ENCODE measurements around the gene CDH13. TPM values are rescaled to one million over a fixed set of nuclear protein-coding genes. Genes with fewer than 3 reads are reported as not detected.

The CDH13 gene
- total RNA-seq, 1 experiment from 2014 or later: not detected

GRCh38 chr16:83400234-83400633 is 773.5 kb downstream of the CDH13 start:
- DNase-seq (ENCODE audit: low read depth, low spot score): peak; percentile 18
- in situ Hi-C loops (cut with HindIII; ENCODE audit: low pct_unique_long_range_greater_than_20kb, low sequenced_read_pairs): no loop called here

DNA sequence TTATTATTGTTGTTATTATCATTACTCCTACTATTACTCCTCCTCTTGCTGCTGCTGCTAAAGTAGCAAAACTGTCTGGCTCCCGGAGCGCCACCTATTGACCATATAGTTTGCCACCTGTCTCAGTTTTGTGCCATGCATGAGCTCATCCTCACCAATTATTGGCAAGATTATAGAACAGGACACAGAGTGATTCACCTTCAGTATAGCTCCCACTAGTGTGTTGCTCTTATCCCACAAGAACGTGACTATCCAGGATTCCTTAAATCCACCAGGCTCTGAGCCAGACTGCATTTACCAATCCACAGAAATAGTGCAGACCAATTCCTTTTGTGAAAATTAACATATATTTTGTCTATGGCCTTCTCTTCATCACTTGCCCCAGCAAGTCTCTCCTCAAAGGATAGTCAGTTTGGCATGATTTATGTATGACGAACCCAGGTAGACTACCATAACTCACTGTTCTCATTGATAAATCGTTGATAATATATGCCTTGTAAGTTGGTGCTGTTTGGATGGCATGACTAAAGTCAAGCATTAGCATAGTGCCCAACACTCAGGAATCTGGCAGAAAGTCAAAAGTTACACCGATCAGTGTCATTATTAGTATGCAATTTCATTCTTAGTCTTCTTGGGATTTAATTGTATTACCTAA is 775.5 kb downstream of the CDH13 start:
- in situ Hi-C loops (cut with HindIII; ENCODE audit: low pct_unique_long_range_greater_than_20kb, low sequenced_read_pairs): no loop called here
- peak; percentile 2 for DNase-seq (ENCODE audit: low read depth, low spot score)

GRCh38 chr16:83402967-83403366 is 776.2 kb downstream of the CDH13 start:
- in situ Hi-C loops (cut with HindIII; ENCODE audit: low pct_unique_long_range_greater_than_20kb, low sequenced_read_pairs): no loop called here
- DNase-seq (ENCODE audit: low read depth, low spot score): no peak

DNA sequence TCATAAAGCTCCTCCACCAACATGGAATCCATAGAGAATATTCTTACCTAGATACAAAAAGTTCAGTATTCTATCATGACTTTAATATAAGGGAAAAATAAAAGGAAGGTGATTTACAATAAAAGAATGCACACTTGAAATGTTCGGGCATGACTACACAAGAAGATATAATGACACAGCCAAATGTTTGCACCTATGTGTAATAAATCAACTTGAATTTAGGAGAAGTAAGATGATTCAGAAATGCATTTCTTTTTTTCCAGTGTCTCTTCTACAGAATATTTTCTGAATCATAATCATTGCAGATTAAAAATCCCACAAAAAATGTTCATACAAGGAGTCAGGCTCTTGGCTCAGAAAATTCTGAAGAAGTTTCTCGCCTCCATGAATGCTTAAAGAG is 777.0 kb downstream of the CDH13 start:
- no peak for DNase-seq (ENCODE audit: low read depth, low spot score)
- in situ Hi-C loops (cut with HindIII; ENCODE audit: low pct_unique_long_range_greater_than_20kb, low sequenced_read_pairs): no loop called here

- in situ Hi-C loops (cut with HindIII; ENCODE audit: low pct_unique_long_range_greater_than_20kb, low sequenced_read_pairs): no loop called here
- no peak for DNase-seq (ENCODE audit: low read depth, low spot score)
These were observed 777.5 kb downstream of the CDH13 start for GRCh38 chr16:83404261-83404660.

DNA sequence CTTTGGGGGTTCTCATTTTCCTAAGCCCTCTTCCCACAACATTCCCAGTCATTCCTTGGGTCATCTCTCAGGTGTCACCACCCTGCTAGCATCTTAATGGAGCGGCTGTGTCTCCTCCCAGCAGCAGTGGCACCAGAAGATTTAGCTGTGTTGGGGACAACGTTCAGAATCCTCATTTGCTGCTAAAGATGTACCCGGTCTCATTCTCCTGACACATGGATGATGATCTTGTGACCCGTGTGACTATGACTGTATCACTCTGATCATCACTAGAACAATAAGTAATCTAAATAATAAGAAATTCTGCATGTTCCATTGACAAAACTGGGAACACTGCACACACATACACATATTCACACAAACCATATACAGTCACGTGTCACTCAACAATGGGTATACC is 781.2 kb downstream of the CDH13 start:
- in situ Hi-C loops (cut with HindIII; ENCODE audit: low pct_unique_long_range_greater_than_20kb, low sequenced_read_pairs): no loop called here
- DNase-seq (ENCODE audit: low read depth, low spot score): no peak

- in situ Hi-C loops (cut with HindIII; ENCODE audit: low pct_unique_long_range_greater_than_20kb, low sequenced_read_pairs): no loop called here
- DNase-seq (ENCODE audit: low read depth, low spot score): no peak
These were observed 782.6 kb downstream of the CDH13 start for GRCh38 chr16:83409347-83409746.

DNA sequence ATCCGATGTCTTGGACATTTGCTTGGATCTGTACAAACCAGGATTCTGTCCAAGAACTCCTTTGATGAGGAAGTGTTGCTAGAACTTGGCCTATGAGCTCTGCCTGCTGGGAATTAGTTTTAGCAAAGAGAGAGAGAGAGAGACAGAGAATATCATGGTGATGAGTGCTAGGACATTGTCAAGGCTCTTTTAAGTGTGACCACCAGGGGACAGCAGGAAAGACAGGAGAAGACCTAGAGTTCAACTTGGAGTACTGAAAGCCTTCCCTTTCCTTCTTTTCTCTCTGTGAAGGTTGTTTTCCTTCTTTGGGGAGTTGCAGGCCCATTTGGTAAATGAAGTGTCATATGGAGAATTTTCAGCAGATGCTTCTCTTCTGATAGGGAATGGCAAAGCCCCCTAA is 791.8 kb downstream of the CDH13 start:
- in situ Hi-C loops (cut with HindIII; ENCODE audit: low pct_unique_long_range_greater_than_20kb, low sequenced_read_pairs): no loop called here
- DNase-seq (ENCODE audit: low read depth, low spot score): no peak

- in situ Hi-C loops (cut with HindIII; ENCODE audit: low pct_unique_long_range_greater_than_20kb, low sequenced_read_pairs): no loop called here
- DNase-seq (ENCODE audit: low read depth, low spot score): peak; percentile 14
These were observed 793.5 kb downstream of the CDH13 start for GRCh38 chr16:83420206-83420760.

- DNase-seq (ENCODE audit: low read depth, low spot score): no peak
- in situ Hi-C loops (cut with HindIII; ENCODE audit: low pct_unique_long_range_greater_than_20kb, low sequenced_read_pairs): no loop called here
These were observed 806.4 kb downstream of the CDH13 start for GRCh38 chr16:83433201-83433600.

- DNase-seq (ENCODE audit: low read depth, low spot score): no peak
- in situ Hi-C loops (cut with HindIII; ENCODE audit: low pct_unique_long_range_greater_than_20kb, low sequenced_read_pairs): no loop called here
These were observed 810.3 kb downstream of the CDH13 start for GRCh38 chr16:83437036-83437435.

GRCh38 chr16:83438326-83438725 is 811.6 kb downstream of the CDH13 start:
- in situ Hi-C loops (cut with HindIII; ENCODE audit: low pct_unique_long_range_greater_than_20kb, low sequenced_read_pairs): no loop called here

GRCh38 chr16:83439412-83439811 is 812.6 kb downstream of the CDH13 start:
- no peak for DNase-seq (ENCODE audit: low read depth, low spot score)
- in situ Hi-C loops (cut with HindIII; ENCODE audit: low pct_unique_long_range_greater_than_20kb, low sequenced_read_pairs): no loop called here

More at GRCh38 chr16:83438326-83438725, 811.6 kb downstream of the CDH13 start:
- DNase-seq (ENCODE audit: low read depth, low spot score): no peak

- DNase-seq (ENCODE audit: low read depth, low spot score): no peak
- in situ Hi-C loops (cut with HindIII; ENCODE audit: low pct_unique_long_range_greater_than_20kb, low sequenced_read_pairs): no loop called here
These were observed 814.7 kb downstream of the CDH13 start for GRCh38 chr16:83441517-83441916.

- in situ Hi-C loops (cut with HindIII; ENCODE audit: low pct_unique_long_range_greater_than_20kb, low sequenced_read_pairs): no loop called here
- DNase-seq (ENCODE audit: low read depth, low spot score): no peak
These were observed 817.2 kb downstream of the CDH13 start for GRCh38 chr16:83443972-83444371.

DNA sequence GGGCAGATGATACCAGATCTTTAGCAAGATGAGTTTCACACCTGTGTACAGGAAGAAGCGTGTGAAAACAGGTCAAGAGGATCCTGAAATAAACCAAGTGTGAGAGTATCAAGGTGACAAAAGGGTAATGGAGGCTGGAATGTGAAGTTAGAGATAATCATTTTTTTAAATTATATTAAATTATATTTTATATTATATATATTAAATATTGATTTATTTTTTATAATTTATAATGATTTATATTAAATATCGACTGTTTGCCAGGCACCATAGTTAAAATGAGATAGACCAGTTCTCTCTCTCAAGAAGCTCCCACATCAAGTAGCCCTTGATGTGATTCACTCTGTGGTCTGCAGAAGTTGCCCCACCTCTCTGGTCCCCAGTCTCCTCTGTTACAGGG is 820.8 kb downstream of the CDH13 start:
- DNase-seq (ENCODE audit: low read depth, low spot score): no peak
- in situ Hi-C loops (cut with HindIII; ENCODE audit: low pct_unique_long_range_greater_than_20kb, low sequenced_read_pairs): no loop called here

DNA sequence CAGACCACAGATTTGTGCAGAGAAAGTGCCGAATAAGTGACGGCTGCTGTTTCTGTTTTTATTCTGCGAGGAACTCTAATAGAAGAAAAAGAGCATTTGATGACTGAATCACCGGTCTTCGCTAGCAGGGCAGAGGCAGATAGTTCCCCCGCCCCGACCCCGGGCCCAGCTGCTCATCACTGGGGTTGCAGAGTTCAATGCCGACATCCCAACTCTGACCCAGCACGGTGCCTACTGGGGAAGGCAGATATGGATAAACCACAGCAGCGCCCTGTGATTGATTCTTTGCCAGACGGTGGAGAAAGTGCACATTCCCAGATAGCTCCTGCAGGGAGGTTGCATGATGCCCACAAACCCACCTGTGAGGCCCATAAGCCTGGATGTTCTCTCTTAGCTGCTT is 823.1 kb downstream of the CDH13 start:
- in situ Hi-C loops (cut with HindIII; ENCODE audit: low pct_unique_long_range_greater_than_20kb, low sequenced_read_pairs): no loop called here
- no peak for DNase-seq (ENCODE audit: low read depth, low spot score)

- in situ Hi-C loops (cut with HindIII; ENCODE audit: low pct_unique_long_range_greater_than_20kb, low sequenced_read_pairs): no loop called here
- no peak for DNase-seq (ENCODE audit: low read depth, low spot score)
These were observed 827.2 kb downstream of the CDH13 start for GRCh38 chr16:83453977-83454376.

GRCh38 chr16:83455716-83456115 is 828.9 kb downstream of the CDH13 start:
- in situ Hi-C loops (cut with HindIII; ENCODE audit: low pct_unique_long_range_greater_than_20kb, low sequenced_read_pairs): no loop called here
- DNase-seq (ENCODE audit: low read depth, low spot score): no peak

DNA sequence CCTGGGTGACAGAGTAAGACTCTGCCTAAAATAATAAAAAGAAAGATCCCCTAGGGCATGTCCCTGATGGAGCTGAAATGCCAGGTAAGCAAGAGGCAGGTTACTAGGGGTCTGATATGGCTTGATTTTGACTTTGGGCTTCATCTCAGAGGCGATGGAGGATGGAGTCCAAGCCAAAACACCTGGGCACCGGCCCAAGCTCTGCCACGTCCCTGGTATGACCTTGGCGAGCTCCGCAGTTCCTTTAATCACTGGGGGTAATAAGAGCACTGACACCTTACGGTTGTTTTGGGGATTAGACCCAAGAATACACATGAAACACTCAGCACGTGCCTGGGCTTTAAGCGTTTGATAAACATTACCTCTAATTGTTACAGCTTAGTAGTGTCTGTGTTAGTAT is 830.2 kb downstream of the CDH13 start:
- in situ Hi-C loops (cut with HindIII; ENCODE audit: low pct_unique_long_range_greater_than_20kb, low sequenced_read_pairs): no loop called here
- DNase-seq (ENCODE audit: low read depth, low spot score): no peak
